Smooth muscle cell (in vitro differentiated cells): ENCODE results near the gene SCAF1. TPM values are rescaled to one million over a fixed set of nuclear protein-coding genes. Genes with fewer than 3 reads are reported as not detected.

Experiments
- DNase-seq: peaks from one replicate; lab custom pipeline; 2025; ENCODE audit not compliant: unreplicated experiment; lab: John Stamatoyannopoulos, UW
- H2AFZ ChIP-seq: fragments of 200-600 bp; sonication (generic); 2 replicates; pipeline ENCODE4 v1.6.0; 2016; ENCODE audit warnings: antibody characterized with exemption, low read depth, mild to moderate bottlenecking
- H3F3A ChIP-seq: fragments of 200-600 bp; sonication (generic); 2 replicates; pipeline ENCODE4 v1.6.0; 2017; ENCODE audit warnings: antibody characterized with exemption, low read depth
- H3K27ac ChIP-seq: fragments of 200-600 bp; sonication (generic); 2 replicates; pipeline ENCODE4 v1.5.1; 2016; ENCODE audit warnings: low read depth, mild to moderate bottlenecking
- H3K27me3 ChIP-seq: fragments of 200-600 bp; sonication (generic); 2 replicates; pipeline ENCODE4 v1.6.1; 2016; ENCODE audit warnings: low read depth, mild to moderate bottlenecking
- H3K36me3 ChIP-seq: fragments of 200-600 bp; sonication (generic); 2 replicates; pipeline ENCODE4 v1.5.1; 2016; ENCODE audit warnings: low read depth
- H3K4me1 ChIP-seq: fragments of 200-600 bp; sonication (generic); 2 replicates; pipeline ENCODE4 v1.5.1; 2016; ENCODE audit warnings: low read depth
- H3K4me2 ChIP-seq: fragments of 200-600 bp; sonication (generic); 2 replicates; pipeline ENCODE4 v1.6.0; 2016; ENCODE audit warnings: mild to moderate bottlenecking
- H3K4me3 ChIP-seq: fragments of 200-600 bp; sonication (generic); 2 replicates; pipeline ENCODE4 v1.5.1; 2016; ENCODE audit warnings: mild to moderate bottlenecking
- H3K79me2 ChIP-seq: fragments of 200-600 bp; sonication (generic); 2 replicates; pipeline ENCODE4 v1.6.0; 2016; ENCODE audit warnings: low read depth, mild to moderate bottlenecking
- H3K9ac ChIP-seq: fragments of 200-600 bp; sonication (generic); 2 replicates; pipeline ENCODE4 v1.6.0; 2016; ENCODE audit warnings: low read depth
- H3K9me3 ChIP-seq: fragments of 200-600 bp; sonication (generic); replicated peaks from 2 replicates; pipeline ENCODE4 v1.5.1; 2016; ENCODE audit warnings: low read depth
- H4K20me1 ChIP-seq: fragments of 200-600 bp; sonication (generic); 2 replicates; pipeline ENCODE4 v1.6.0; 2016; ENCODE audit warnings: low read depth
- WGBS: methylation state at CpG from one replicate; pipeline ENCODE4 v1.1.7; 2016; ENCODE audit warnings: low lambda C conversion rate; 5-methylcytosine and 5-hydroxymethylcytosine counted together
- polyA plus RNA-seq: library from polyadenylated mRNA; unstranded; fragments of >200 nt; fragmentation: Nextera tagmentation; extraction: Ambion mirVana; gene quantifications from 2 replicates; pipeline ENCODE4 v1.2.1, GENCODE V29; 2016
- total RNA-seq: library from RNA; depleted of rRNA; stranded (reverse); fragments of >200 nt; gene quantifications from 2 replicates; pipeline ENCODE4 v1.2.3, GENCODE V29; 2014
- TF ChIP-seq, protein P1 (sequence below): fragments of 200-600 bp; sonication (generic); IDR thresholded peaks from 2 replicates; pipeline ENCODE4 v1.5.1; 2017; ENCODE audit warnings: borderline replicate concordance, mild to moderate bottlenecking, antibody characterized with exemption; ENCODE audit not compliant: insufficient read depth, poor library complexity, severe bottlenecking

The SCAF1 gene
- total and polyA plus RNA-seq, 2 experiments from 2014 or later = 7.9 to 12.1 TPM

DNA sequence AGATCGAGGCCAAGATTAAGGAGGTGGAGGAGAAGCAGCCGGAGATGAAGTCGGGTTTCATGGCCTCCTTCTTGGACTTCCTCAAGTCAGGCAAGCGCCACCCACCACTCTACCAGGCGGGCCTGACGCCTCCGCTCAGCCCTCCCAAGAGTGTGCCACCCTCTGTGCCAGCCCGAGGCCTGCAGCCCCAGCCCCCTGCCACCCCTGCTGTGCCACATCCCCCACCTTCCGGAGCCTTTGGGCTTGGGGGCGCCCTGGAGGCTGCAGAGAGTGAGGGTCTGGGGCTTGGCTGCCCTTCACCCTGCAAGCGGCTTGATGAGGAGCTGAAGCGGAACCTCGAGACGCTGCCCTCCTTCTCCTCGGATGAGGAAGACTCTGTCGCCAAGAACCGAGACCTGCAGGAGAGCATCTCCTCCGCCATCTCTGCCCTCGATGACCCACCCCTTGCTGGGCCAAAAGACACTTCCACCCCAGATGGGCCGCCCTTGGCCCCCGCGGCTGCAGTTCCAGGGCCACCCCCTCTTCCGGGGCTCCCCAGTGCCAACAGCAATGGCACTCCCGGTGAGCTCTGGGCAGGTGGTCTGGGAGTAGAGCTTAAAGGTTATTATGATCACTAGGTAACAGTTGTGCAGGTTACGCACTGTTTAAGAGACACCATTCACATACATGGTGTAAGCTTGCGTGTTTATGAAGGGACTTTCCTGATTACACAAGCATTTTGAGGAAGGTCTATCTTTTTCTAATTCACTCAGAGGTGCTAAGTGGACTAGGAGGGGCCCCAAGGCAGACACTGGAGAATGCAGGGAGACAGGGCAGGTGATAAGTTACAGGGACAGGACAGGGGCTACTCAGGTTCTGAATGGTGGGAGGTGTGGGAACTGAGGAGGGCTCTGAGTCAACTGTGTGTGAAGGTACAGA is 42.4 kb upstream of the SCAF1 start:
- Histone ChIP-seq H3K4me3 (no peak overlapping the region), H4K20me1 (peaks cover 58% of the 10 kb centered on the region), H3K79me2 (peaks cover 52% of the 10 kb centered on the region), H3K4me2 (no peak overlapping the region), H3K9ac (no peak overlapping the region), H3F3A (no peaks in the 10 kb centered on the region), H3K27ac (no peak overlapping the region), H3K9me3 (no peaks in the 10 kb centered on the region), H2AFZ (no peak overlapping the region), H3K4me1 (no peaks in the 10 kb centered on the region), H3K36me3 (peaks cover 8% of the 10 kb centered on the region), H3K27me3 (no peaks in the 10 kb centered on the region)
- no peak for DNase-seq
- TF ChIP-seq, protein P1, sequence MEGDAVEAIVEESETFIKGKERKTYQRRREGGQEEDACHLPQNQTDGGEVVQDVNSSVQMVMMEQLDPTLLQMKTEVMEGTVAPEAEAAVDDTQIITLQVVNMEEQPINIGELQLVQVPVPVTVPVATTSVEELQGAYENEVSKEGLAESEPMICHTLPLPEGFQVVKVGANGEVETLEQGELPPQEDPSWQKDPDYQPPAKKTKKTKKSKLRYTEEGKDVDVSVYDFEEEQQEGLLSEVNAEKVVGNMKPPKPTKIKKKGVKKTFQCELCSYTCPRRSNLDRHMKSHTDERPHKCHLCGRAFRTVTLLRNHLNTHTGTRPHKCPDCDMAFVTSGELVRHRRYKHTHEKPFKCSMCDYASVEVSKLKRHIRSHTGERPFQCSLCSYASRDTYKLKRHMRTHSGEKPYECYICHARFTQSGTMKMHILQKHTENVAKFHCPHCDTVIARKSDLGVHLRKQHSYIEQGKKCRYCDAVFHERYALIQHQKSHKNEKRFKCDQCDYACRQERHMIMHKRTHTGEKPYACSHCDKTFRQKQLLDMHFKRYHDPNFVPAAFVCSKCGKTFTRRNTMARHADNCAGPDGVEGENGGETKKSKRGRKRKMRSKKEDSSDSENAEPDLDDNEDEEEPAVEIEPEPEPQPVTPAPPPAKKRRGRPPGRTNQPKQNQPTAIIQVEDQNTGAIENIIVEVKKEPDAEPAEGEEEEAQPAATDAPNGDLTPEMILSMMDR = no peak
- 98% methylated on average over 26 of the region's 26 CpGs for WGBS

DNA sequence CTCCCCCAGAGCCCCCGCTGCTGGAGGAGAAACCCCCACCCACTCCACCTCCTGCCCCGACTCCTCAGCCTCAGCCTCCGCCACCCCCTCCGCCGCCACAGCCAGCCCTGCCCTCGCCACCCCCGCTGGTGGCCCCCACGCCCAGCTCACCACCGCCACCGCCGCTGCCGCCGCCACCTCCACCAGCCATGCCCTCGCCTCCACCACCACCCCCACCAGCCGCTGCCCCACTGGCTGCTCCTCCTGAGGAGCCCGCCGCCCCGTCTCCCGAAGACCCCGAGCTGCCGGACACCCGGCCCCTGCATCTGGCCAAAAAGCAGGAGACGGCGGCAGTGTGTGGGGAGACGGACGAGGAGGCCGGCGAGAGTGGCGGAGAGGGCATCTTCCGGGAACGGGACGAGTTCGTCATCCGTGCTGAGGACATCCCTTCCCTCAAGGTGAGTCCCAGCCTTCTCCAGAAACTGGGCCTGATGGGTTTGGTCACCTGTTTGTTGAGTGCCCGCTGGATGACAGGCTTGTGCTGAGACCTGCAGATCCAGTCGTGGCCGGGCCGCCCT is 40.4 kb upstream of the SCAF1 start:
- no peaks in the 10 kb centered on the region for H3K9me3 ChIP-seq
- H3K4me3 ChIP-seq = no peak overlapping the region
- H3K36me3 ChIP-seq = peaks cover 8% of the 10 kb centered on the region
- H3K4me1 ChIP-seq = no peaks in the 10 kb centered on the region
- H3K9ac ChIP-seq = no peak overlapping the region
- peaks cover 67% of the 10 kb centered on the region for H4K20me1 ChIP-seq
- TF ChIP-seq, protein P1 = no peak
- peaks cover 69% of the 10 kb centered on the region for H3K79me2 ChIP-seq
- 97% methylated on average over 18 of the region's 38 CpGs for WGBS
- H3K4me2 ChIP-seq = no peak overlapping the region
- H3K27me3 ChIP-seq = no peaks in the 10 kb centered on the region
- no peak for DNase-seq
- H2AFZ ChIP-seq = no peak overlapping the region
- no peaks in the 10 kb centered on the region for H3F3A ChIP-seq
- no peak overlapping the region for H3K27ac ChIP-seq

DNA sequence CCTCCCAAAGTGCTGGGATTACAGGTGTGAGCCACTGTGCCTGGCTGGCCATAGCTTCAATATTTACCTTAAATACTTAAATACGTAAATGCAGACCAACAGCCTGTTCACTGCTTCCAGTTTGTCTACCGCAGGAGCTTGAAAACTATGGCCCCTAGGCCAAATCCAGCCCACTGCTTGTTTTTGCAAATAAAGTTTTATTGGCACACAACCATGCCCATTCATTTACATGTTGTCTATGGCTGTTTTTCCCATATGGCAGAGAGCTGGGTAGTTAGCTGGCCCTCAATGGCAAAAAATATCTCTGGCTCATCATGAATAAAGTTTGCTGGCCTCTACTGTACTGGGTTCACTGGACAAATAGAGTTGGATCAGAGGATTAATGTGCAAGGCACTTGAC is 39.2 kb upstream of the SCAF1 start:
- TF ChIP-seq, protein P1 = no peak
- Histone ChIP-seq H3K9me3 (no peaks in the 10 kb centered on the region), H3K9ac (no peak overlapping the region), H3K79me2 (peaks cover 81% of the 10 kb centered on the region), H2AFZ (no peak overlapping the region), H3K4me2 (no peak overlapping the region), H4K20me1 (peaks cover 80% of the 10 kb centered on the region), H3K27me3 (no peaks in the 10 kb centered on the region), H3K4me1 (no peaks in the 10 kb centered on the region), H3K36me3 (peaks cover 8% of the 10 kb centered on the region), H3K4me3 (no peak overlapping the region), H3K27ac (no peak overlapping the region), H3F3A (no peaks in the 10 kb centered on the region)
- WGBS = 100% methylated on average over 2 of the region's 2 CpGs
- DNase-seq = no peak
